ENCODE results near the gene SWAP70.
"Not testable (repeated sequence)": the region's sequence is repeated elsewhere in the genome, so short reads cannot be mapped to it uniquely, and the experiment has no call there.

The SWAP70 gene

DNA sequence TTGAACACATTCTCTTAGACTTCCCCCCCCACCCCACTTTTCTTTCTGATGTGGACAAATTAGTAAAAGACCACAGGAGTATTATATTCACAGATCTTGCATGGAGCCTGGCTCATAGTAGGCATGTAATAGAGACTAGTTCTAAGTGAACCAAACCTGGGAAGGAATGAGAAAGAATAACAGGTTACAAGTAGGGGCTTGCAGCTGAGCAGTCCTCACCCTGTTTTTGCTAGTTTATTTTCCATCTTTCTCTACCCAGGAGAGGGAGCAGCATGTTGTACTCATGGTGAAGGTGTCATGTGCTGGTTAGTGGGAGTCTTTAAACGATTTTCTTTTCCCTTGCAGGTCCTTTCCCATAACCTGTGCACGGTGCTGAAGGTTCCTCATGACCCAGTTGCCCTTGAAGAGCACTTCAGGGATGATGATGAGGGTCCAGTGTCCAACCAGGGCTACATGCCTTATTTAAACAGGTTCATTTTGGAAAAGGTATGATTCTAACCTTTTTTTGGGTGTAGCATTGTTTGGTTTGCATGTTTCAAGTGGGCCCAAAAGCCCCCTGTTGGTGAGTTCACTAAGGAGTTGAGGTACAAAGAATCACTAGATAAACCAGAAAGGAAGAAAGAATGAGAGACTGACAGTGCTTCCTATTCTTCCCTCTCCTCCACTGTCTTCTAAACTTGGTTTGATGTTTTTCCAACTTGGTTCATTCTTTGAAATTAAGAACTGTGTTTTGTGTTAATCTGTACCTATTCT, 30.1 kb downstream of the SWAP70 start:
- DNase-seq = no peak

DNA sequence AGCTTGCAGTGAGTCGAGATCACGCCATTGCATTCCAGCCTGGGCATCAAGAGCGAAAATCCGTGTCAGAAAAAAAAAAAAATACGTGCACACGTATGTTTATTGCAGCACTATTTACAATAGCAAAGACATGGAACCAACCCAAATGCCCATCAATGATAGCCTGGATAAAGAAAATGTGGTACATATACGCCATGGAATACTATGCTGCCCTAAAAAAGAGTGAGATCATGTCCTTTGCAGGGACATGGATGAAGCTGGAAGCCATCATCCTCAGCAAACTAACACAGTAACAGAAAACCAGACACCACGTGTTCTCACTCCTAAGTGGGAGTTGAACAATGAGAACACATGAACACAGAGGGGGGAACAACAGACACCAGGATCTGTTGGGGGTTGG, 31.4 kb downstream of the SWAP70 start:
- not testable (repeated sequence) for DNase-seq

DNA sequence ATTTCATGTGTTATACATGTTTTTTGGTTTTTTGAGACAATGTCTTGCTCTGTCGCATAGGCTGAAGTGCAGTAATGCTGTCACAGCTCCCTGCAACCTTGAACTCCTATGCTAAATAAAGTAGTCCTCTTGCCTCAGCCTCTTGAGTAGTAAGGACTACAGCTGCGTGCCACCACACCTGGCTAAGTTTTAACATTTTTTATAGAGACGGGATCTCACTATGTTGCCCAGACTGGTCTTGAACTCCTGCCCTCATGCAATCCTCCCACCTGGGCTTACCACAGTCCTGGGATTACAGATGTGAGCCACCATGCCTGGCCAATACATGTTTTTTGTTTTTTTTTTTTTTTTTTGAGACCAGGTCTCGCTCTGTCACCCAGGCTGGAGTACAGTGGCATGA, 33.9 kb downstream of the SWAP70 start:
- no peak for DNase-seq

DNA sequence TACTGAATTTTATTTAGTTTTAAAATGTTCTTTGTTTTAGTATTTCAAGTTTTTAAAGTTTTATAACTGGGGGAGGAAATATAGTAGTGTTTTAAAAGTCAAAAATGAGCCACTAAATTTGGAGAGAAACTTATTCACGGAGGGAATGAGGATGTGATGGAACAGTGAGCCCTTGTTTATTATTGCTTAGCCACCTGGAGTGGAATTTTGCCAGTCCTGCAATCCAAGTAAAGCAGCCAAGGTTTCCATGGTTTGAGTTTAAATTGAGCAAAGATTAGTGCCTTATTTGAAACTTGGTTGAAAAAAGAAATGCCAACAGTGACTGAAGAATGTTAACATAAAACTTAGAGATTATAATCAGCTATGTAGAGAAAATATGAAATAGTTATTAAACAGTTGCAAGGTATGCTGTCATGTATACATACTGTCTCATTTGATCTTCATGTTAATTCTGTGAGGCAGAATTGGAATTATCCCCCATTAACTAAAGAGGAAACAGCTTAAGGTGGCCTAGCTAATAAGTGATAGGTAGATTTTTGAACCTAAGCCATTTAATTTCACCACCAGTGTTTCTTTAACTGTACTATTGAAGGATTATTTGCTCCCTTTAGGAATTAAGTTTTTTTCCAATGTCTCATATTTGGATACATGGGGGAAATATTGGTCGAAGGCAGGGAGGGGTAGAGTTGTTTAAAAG, 36.4 kb downstream of the SWAP70 start:
- DNase-seq = no peak

DNA sequence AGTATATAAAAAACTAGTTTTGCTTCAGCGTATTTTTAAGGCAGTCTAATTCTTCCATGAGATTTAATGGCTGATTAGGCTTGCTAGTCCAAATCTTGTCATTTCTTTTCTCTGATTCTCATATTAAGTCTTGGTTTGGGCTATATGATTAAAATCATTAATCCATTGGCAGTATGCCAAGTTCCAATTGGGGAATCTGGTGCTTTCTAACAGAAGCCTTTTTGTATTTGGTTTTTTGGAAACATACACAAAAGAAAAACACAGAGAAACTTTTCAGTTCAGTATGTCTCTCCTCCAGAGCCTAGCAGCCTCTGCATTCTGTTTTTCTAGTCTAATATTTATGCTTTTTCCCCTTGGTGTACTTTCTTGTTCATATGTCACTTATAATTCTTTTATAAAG, 37.9 kb downstream of the SWAP70 start:
- no peak for DNase-seq

DNA sequence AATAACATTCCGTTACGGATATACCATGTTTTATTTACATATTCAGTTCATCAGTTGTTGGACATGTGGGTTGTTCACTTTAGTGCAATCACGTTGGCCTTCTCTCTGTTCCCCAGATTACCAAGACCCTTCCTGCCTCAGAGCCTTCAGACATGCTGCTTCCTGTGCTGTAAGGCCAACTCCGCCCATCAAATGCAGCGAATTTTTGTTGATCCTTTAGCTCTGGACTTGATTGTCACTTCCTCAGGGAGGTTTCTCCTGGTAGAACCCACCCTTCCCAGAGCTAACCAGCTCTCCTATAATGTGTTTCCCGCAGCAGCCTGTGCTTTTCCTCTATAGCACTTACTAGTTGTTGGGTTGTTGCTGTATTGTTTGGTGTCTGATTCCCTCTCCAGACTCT, 39.4 kb downstream of the SWAP70 start:
- no peak for DNase-seq

DNA sequence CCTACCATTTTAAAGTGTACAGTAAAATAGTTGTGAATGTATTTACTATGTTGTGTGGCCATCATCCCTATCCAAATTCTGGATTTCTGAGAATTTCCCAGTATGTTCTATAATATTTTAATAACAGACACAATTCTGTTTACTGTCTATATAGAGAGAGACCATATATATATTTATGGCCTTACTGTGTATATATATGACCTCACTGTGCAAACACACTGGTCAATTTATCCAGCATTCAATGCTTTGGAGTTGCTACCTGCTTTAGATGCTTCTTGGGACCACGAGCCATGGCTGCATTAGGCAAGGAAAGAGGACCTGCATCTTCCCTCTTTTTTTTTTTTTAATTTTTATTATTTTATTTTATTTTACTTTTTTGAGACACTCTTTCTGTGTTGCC, 40.2 kb downstream of the SWAP70 start:
- DNase-seq = no peak

DNA sequence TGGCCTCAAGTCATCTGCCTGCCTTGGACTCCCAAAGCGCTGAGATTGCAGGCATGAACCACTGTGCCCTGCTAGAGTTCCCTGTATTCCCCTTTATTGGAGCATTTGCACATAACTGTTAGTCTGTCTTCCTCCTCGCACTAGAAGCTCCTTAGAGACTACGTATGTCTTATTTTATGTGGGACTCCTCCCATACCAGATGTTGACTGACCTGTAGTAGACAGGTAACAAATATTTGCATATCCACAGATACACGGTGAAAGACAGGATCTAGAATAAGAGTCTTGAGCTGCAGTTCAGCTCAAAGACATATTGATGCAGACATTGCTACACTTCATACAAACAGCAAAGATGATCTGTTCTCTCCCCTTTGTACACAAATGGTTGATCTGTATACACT, 40.7 kb downstream of the SWAP70 start:
- DNase-seq = no peak

DNA sequence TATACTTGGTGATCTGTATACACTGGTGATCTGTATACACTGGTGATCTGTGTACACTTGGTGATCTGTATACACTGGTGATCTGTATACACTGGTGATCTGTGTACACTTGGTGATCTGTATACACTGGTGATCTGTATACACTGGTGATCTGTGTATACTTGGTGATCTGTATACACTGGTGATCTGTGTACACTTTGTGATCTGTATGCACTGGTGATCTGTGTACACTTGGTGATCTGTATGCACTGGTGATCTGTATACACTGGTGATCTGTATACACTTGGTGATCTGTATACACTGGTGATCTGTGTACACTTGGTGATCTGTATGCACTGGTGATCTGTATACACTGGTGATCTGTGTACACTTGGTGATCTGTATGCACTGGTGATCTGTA, 41.5 kb downstream of the SWAP70 start:
- not testable (repeated sequence) for DNase-seq

DNA sequence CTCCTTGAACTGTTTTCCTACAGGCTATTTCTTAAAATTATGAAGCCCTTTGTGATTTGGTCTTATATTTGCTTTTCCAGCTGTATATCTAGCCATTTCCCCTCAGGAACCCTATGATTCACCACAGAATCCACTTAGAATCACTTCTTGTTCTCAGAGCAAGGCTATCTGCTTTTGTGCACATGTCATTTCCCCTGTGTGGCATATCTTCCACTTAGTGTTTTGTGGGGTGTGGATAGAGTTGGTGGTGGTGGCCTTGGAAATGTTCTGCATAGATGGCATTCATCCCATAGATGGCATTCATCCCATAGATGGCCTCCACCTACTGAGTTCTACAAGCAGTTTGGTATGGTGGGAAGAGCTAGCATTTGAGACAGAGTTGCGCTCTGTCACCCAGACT, 44.7 kb downstream of the SWAP70 start:
- DNase-seq = no peak

DNA sequence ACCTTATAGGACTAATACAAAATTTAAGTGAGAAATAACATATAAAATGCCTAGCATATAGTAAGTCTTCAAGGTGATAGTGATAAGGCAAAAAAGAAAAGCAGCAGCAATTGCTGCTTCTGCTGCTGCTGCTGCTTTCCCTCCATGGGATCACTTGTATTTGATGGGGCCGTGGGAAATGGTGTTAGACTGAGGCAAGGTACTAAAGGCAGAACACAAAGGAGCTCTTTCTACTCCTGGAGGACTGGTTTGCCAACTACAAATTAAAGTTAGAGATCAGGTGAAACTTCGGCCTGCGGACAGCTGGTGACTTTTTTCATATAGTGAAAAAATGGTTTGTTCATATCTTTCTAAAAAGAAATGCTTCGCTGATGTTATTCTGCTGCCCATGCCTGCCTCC, 46.3 kb downstream of the SWAP70 start:
- DNase-seq = no peak

DNA sequence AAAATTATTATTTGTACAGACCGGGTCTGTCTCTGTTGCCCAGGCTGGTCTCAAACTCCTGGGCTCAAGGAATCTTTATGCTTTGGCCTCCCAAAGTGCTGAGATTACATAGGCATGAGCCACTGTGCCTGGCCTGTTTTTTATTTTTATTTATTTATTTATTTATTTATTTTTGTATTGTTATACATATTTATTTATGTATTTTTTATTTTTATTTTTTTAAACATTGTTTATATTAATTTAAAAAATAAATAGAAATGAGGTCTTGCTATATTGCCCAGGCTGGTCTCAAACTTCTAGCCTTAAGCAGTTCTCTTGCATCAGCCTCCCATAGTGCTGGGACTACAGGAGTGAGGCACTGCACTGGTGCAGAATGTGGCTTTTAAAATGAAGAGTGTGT, 47.0 kb downstream of the SWAP70 start:
- no peak for DNase-seq

DNA sequence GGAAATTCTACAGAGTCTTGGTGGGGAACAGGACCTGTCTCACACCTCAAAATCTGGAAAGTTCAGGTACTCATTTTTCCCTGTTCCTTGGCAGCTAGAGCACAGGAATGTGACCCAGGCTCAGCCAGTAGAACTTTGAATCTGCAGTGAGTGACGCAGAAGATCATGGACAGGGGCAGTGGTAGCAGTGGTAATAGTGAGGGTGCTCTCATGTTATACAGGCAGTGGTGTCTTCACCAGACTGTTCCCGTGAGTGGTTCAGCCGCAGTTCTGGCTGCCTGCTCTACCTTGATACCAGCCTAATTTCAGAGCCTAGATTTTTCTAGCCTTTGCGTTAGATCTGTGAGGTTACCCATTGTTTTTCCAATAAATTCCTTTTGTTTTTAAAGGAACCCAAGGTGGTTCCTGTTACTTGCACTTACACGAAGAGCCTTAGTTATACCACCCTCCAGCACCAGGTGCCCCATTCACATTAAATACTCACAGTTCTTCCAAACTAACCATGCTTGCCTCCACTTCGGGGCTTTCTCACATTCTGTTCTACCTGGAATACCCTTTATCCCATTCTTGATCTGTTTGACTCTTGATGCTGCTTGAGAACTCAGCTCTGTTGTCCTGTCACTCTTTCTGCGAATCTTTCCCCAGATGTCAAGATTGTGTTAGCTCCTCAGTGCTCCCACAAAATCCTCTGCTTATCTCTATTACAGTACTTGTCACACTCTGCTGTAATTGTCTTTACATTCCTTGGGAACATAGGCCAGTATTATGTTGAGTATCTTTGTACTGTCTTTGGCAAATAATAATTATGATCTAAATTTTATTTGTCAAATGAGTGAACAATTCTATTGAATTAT, 47.8 kb downstream of the SWAP70 start:
- DNase-seq = no peak

DNA sequence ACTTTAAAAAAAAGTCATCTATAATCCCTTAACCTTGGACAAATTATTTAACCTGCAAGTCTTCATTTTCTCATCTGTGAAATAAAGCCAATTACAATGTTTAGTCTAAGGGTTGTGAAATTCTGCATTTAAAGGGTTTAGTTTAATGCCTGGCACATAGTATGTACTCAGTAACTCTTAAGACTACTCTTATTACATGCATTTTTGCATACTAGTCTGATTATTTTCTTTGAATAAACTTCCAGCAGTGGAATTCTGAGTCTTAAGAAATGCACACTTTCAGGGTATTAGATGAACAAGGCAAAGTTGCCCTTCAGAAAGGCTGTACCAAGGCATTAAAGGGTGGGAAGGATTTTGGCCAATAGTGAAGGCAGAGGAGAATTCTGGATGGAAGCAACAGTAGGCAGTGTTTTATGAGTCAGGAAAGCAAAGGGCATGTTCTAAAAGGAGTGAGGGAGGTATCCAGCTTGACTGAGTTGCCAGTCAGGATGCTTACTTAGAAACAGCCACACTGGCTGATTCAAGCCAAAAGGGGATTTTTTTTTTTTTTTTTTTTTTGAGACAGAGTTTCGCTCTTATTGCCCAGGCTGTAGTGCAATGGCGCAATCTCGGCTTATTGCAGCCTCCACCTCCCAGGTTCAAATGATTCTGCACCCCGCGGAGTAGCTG, 50.5 kb downstream of the SWAP70 start:
- no peak for DNase-seq

DNA sequence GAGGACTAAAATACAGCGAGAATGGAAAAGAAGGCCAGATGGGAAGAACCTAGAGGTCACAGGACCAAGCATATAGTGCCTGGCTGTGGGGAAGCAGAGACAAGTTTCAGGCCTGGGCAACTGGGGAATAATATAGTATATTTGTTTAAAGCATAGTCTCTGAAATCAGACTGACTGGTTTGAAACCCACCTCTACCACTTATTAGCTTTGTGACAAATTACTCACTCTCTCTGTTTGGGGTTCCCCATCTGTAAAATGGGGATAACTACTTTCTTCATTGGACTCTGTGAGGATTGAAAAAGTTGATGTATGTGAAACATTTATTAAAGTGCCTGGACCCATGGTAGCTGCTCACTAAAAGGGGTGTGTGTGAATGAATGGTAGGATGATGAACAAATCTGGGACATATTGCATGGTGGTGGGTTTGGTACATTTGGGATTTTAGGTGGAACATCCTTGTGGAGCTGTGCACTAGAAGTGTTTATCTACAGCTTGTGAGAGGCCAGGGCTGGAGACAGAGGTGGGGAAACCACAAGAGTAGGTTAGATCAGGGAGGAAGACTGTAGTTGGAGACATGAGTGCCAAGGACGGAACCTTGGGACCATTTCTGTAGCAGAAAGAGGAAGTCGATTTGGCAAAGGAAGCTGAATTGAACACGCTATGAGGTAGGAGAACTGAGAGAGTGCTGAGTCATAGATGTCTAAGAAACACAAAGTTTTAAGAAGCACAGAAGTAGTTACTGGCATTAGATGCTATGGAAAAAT, 52.6 kb downstream of the SWAP70 start:
- DNase-seq = no peak

DNA sequence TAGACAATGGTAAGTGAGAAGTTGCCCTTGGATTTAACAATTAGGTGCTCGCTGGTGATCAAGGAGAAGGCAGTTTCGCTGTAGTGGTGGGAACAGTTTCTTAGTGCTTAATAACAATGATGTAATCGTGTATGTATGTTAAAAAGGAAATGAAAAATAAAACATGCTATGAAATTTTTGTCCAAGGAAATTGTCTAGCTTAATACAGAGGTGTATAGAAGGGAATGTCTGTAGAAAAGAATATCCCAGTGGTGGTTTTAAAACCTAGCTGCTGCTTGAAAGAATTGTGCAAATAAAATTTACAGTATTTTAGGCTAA, 53.1 kb downstream of the SWAP70 start:
- peak; percentile 12 for DNase-seq

DNA sequence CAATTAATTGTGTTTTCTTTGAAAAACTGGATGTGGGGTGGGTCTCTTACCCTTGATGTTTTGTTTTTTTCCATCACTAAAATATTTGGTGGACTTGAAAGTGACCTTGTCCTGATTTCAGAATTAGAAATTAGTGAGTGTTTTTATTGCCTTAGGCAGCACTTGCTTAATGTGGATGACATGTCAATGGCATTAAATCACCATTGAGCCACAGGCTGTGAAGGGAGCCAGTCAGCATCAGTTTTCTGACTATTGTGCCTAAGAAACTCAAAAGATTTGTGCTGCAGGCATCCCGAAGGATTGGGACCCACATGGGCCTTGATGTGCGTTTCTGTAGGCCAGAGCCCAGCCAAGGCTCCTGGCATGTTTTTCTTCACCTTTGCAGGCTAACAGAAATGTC, 53.8 kb downstream of the SWAP70 start:
- DNase-seq = no peak

DNA sequence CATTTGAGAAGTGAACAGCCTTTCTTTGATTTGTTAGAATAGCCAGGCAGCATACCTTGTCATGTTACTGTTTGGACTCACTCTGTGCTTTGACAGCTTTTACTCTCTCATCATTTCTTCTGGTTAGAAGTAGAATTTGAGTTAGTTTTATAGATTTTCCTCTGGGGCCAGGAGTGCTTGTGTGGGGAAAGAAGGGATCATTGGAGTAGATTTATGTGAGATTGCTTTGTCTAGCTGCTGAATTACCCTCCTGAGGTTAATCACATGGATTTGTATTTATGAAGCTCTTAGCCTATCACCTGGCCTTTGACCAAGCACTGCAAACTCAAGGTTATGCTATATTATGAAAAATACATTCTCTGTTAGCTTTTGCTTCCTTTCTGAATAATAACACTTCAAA, 54.3 kb downstream of the SWAP70 start:
- DNase-seq = no peak

DNA sequence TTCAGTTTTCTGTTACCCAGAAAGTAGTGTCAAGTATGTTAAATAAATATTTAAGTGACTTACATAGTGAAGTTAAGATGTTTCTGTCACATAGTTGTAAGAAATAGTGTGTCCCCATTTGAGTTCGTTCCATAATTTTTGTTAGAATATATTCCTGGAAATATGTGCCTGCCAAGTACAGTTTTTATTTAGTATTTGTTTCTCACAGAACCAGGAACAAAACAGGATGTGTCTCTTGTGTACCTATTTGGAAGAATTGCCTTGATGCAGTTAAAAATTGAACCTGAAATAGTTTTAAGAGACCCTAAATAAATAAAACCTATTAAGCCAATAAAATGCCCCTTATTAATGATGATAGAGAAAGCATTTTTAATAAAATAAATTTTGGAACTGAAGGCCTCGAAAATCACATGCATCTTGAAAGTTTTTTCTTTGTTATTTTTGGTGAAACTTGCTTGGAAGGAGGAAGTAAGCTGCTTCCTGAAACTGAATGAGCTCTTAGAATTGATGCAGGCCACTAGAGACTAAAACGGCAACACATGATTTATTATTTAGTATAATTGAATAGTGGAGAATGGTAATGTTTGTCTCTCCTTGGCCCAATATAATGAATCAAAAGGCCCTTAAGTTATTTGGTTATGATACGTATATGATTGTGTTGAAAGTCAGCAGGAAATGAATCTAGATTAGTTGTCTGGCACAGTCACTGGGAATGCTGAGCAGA, 55.9 kb downstream of the SWAP70 start:
- DNase-seq = no peak

DNA sequence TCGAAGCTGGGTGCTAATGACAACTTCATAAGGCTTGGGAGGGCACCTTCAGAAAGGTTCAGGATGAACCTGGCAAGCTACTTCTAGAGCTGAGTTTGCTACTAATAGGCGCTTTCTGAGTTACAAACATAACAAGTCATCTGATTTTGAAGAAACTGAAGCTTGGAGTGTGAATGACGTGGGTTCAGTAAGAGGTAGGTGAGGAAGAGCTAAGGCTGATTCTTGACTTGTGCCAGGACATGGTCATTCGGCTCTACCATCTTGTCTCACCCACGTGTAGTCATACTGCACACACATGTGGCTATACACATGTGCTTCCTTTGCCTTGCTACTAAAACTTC, 56.4 kb downstream of the SWAP70 start:
- no peak for DNase-seq

DNA sequence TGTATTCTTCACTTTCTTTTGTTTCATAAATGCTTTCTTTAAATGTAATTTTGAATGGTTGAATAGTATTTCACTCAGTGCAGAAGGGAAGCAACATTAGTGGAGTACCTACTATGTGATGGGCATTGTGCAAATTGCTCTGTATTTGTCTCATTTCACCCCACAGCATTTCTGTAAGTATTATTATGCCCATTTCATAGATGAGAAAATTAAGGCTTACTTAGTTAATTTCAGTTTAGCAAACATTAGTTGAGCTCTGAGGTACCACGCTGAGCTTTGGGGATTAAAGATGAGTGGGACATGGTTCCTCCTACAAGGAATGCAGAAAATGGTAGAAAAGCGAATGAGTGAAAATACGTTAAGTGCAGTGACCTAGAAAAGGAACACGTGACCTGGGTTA, 58.1 kb downstream of the SWAP70 start:
- DNase-seq = no peak

DNA sequence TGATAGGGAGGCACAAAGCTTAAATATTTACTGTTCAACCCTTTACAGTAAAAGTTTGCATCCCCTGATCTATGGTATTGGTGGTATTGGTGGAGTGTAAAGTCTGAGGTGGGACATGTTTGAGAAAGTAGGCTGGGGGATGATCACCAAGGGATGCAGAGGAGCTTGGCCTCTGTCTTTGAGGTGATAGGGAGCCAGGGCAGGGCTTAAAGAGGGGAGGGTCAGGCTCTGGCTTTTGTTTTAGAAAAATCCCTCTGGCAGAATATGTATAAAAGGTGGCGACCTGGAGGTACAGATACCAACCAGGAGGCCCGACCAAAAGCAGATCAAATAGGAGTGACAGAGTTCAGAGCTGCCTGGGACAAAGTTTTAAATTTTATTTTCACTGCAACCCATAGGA, 59.0 kb downstream of the SWAP70 start:
- DNase-seq = no peak
